Mesodermal cell (in vitro differentiated cells): ENCODE measurements around the gene OVOL3.

Experiments
- H3K27ac ChIP-seq: 2 replicates; pipeline ENCODE4 v1.7.0; 2013; ENCODE audit warnings: mild to moderate bottlenecking, low read depth, low read length, moderate library complexity; ENCODE audit not compliant: severe bottlenecking
- H3K36me3 ChIP-seq: 2 replicates; pipeline ENCODE4 v1.7.1; 2013; ENCODE audit warnings: mild to moderate bottlenecking, low read length, moderate library complexity; ENCODE audit not compliant: control insufficient read depth, insufficient read depth
- H3K4me1 ChIP-seq: one replicate; pipeline ENCODE4 v1.7.1; 2013; ENCODE audit warnings: mild to moderate bottlenecking, low read length; ENCODE audit not compliant: insufficient read depth, control insufficient read depth, poor library complexity, severe bottlenecking
- H3K4me3 ChIP-seq: 2 replicates; pipeline ENCODE4 v1.7.0; 2013; ENCODE audit warnings: low read length, control low read depth, mild to moderate bottlenecking; ENCODE audit not compliant: insufficient read depth, poor library complexity, severe bottlenecking; ENCODE audit errors: extremely low read depth
- H3K9me3 ChIP-seq: 2 replicates; pipeline ENCODE4 v1.7.1; 2013; ENCODE audit warnings: mild to moderate bottlenecking, low read length, moderate library complexity; ENCODE audit not compliant: control insufficient read depth
- WGBS, 2 experiments: methylation state at CpG; one replicate each; pipeline ENCODE4 v1.1.5; 2013; ENCODE audit warnings: missing lambda C conversion rate in 2 of 2; ENCODE audit not compliant: insufficient coverage in 2 of 2; 5-methylcytosine and 5-hydroxymethylcytosine counted together

The OVOL3 gene

GRCh38 chr19:36113894-36114720 lies 3.2 kb downstream of the OVOL3 start:
- peaks cover 8% of the 10 kb centered on the region for H3K4me1 ChIP-seq
- WGBS, 2 experiments: 11 to 18% methylated on average over 28 to 33 of the region's 48 CpGs
- peak overlapping the region; percentile 81 for H3K4me3 ChIP-seq
- peak overlapping the region; percentile 74 for H3K27ac ChIP-seq
- H3K36me3 ChIP-seq: peaks cover 53% of the 10 kb centered on the region
- H3K9me3 ChIP-seq: no peaks in the 10 kb centered on the region

GRCh38 chr19:36114721-36115452 lies 3.9 kb downstream of the OVOL3 start, which contains the start of gene POLR2I:
Gene POLR2I, minus strand, starts transcription at chr19:36114875. Its CDS starts 19 bp downstream, at chr19:36114856.
- peaks cover 8% of the 10 kb centered on the region for H3K4me1 ChIP-seq
- peak within 1 kb of the TSS; percentile 81 for H3K4me3 ChIP-seq
- peaks cover 61% of the 10 kb centered on the region for H3K36me3 ChIP-seq
- WGBS, 2 experiments: 0% methylated on average over 44 to 52 of the region's 60 CpGs
- no peaks in the 10 kb centered on the region for H3K9me3 ChIP-seq
- H3K27ac ChIP-seq: peak within 1 kb of the TSS; percentile 76

GRCh38 chr19:36115453-36116343 lies 4.8 kb downstream of the OVOL3 start, which contains the start of gene TBCB:
Gene TBCB, plus strand, starts transcription at chr19:36115468. Its CDS starts 93 bp downstream, at chr19:36115561.
- Histone ChIP-seq H3K36me3 (peaks cover 69% of the 10 kb centered on the region), H3K4me3 (peak within 1 kb of the TSS; percentile 81), H3K4me1 (peaks cover 8% of the 10 kb centered on the region), H3K27ac (peak within 1 kb of the TSS; percentile 76), H3K9me3 (no peaks in the 10 kb centered on the region)
- WGBS, 2 experiments: 5 to 11% methylated on average over 32 to 40 of the region's 59 CpGs

GRCh38 chr19:36116344-36116637 lies 5.3 kb downstream of the OVOL3 start:
- peak overlapping the region; percentile 76 for H3K27ac ChIP-seq
- H3K4me1 ChIP-seq: peaks cover 8% of the 10 kb centered on the region
- H3K9me3 ChIP-seq: no peaks in the 10 kb centered on the region
- H3K4me3 ChIP-seq: peak overlapping the region; percentile 81
- WGBS, 2 experiments: 100% methylated on average over 1 of the region's 1 CpG
- peaks cover 71% of the 10 kb centered on the region for H3K36me3 ChIP-seq

GRCh38 chr19:36120092-36120983 lies 9.4 kb downstream of the OVOL3 start:
- H3K4me1 ChIP-seq: peaks cover 8% of the 10 kb centered on the region
- 93 to 98% methylated on average over 13 to 24 of the region's 26 CpGs for WGBS, 2 experiments
- no peak overlapping the region for H3K27ac ChIP-seq
- H3K4me3 ChIP-seq: no peak overlapping the region
- H3K9me3 ChIP-seq: no peaks in the 10 kb centered on the region
- peaks cover 85% of the 10 kb centered on the region for H3K36me3 ChIP-seq

- H3K27ac ChIP-seq: no peak overlapping the region
- H3K9me3 ChIP-seq: no peaks in the 10 kb centered on the region
- H3K36me3 ChIP-seq: peaks cover 91% of the 10 kb centered on the region
- H3K4me1 ChIP-seq: peaks cover 7% of the 10 kb centered on the region
- H3K4me3 ChIP-seq: no peak overlapping the region
- 96 to 99% methylated on average over 17 to 18 of the region's 18 CpGs for WGBS, 2 experiments
Measured at GRCh38 chr19:36120984-36121358, 10.0 kb downstream of the OVOL3 start.

GRCh38 chr19:36121486-36122124 lies 10.7 kb downstream of the OVOL3 start:
- peaks cover 87% of the 10 kb centered on the region for H3K36me3 ChIP-seq
- no peak overlapping the region for H3K4me3 ChIP-seq
- H3K27ac ChIP-seq: no peak overlapping the region
- WGBS, 2 experiments: 93 to 95% methylated on average over 39 to 45 of the region's 49 CpGs
- H3K9me3 ChIP-seq: no peaks in the 10 kb centered on the region
- peaks cover 1% of the 10 kb centered on the region for H3K4me1 ChIP-seq

- WGBS, 2 experiments: 92 to 98% methylated on average over 7 to 9 of the region's 9 CpGs
- Histone ChIP-seq H3K36me3 (peaks cover 49% of the 10 kb centered on the region), H3K4me1 (no peaks in the 10 kb centered on the region), H3K4me3 (no peak overlapping the region), H3K9me3 (no peaks in the 10 kb centered on the region), H3K27ac (no peak overlapping the region)
Measured at GRCh38 chr19:36125557-36125956, 14.6 kb downstream of the OVOL3 start.

- Histone ChIP-seq H3K4me3 (peak overlapping the region; percentile 50), H3K4me1 (no peaks in the 10 kb centered on the region), H3K27ac (peak overlapping the region; percentile 93), H3K36me3 (peaks cover 25% of the 10 kb centered on the region), H3K9me3 (no peaks in the 10 kb centered on the region)
- 20 to 34% methylated on average over 6 to 7 of the region's 10 CpGs for WGBS, 2 experiments
Measured at GRCh38 chr19:36128392-36128736, 17.4 kb downstream of the OVOL3 start.
